Measurements from ENCODE around the gene DPYSL3.
A peak's percentile ranks its signal among the peaks of the same experiment; 100 is the strongest.

The DPYSL3 gene

DNA sequence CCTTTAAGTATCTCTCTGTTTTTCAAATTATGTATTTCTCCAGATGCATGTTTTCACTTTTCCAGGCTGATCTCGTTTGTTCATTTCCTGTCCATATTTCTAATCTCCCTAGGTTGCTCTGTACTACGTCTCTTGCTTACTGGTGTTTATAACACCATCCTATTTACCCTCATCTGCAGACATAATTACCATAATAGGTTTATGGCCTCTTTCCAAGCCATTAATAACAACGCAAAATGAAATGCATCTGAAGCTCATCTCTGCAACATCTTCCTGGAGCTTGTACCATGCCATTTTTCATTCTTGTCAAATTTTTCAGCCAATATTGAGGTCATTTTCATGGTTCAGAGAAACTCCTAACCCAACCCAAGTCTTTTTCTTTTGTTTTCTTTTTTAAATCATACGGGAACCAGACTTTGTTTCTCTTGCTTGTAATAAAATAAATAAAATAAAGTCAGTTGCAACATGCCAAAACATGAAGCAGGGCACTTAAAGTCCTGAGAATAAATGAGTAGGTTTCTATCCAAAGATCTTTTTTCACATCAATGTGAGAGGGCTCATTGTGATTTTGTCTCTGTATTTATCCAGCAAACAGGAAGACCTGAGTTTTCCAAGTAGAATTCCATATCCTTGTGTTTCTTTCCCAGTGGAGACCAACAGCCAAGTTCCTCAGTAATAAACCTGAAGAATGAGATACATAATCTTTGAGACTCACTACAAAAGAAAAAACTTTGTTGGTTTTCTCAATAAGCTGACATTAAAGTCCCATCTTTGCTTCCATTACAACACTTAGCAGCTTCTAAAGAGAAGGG, 37.0 kb downstream of the DPYSL3 start:
- DNase-seq: no peak

DNA sequence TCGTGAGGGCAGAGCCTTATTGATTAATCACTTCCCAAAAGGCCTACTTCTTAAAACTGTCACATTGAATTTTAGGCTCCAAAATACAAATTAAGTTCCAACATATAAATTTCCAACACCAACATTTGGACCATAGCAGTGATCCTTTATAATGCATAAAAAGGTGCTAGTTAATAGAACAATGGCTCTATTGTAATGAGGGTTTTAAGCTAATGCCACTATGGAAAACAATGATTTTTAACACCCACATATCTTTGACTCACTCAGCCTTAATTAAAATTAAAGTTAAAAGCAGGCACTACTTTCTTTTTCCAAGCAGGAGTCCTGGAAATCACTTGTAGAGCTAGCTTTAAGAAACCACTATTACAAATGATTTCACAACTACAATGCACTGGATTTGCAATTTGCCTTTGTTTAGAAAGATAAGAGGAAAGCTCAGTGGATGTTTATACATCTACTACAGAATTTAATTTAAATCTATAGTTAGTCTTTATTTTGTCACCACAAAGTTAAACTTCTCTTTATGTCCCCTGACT, 41.8 kb downstream of the DPYSL3 start:
- no peak for DNase-seq

DNA sequence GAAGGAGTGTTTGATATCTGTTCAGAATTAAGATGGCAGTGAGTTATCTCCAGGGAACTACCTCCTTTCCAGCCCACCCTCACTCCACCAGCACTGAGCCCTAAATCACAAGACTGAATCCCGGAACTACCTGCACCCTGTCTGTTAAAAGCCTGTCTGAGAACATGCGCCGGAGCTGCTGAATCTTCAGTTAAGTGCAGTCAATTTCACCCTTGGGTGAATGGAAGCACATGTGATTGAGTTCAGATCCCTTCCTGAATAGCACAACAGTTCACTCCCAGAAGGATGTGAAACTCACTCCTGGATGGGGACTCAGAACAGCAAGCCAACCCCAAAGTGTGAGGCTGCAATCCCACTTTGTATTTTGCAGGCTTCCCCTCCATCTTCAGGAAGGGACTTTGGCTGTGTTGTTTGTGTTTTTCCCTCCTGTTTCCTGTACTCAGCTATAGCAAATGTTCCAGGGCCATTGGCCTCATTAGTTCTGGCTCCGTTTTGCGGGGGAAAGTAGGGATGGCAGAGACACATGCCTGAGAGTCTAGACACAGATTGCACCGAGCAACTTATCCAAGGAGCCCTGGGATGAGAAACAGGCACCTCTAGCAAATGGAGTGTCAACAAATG, 43.4 kb downstream of the DPYSL3 start:
- DNase-seq: no peak

DNA sequence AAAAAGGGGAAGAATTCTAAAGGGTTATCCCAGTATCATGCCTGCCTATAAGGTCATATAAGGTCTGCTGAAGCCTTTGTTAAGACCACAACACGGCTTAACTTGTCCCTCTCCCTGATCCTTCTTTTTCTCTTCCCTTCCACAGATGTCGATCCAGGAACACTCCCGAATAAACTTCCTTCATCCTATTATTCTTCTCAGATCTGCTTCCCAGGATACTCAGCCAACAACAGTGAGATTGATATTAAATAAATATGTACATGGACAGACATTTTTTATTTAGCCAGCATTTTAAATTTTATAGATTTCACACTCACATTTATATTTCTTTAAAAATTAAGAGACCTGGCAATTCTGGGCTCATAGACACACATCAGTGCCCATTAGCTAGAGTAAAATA, 44.1 kb downstream of the DPYSL3 start:
- DNase-seq: no peak

DNA sequence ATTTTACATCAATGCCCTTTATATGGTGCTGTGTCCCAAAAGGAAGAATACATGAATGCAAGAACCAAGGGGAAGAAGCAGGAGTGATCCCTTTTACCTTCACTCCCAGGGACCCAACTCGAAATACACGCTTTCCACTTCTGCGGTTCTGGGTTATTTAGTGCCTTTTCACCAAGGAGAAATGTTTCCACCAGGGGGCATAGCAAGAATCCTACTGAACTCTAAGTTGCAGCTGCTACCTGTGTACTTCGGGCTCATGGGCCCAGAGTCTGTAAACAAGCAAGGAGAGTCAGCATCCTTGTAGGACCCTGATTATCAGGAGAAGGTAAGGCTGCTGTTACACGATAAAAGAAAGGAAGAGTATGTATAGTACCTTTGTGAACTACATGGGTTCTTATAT, 45.7 kb downstream of the DPYSL3 start:
- no peak for DNase-seq

DNA sequence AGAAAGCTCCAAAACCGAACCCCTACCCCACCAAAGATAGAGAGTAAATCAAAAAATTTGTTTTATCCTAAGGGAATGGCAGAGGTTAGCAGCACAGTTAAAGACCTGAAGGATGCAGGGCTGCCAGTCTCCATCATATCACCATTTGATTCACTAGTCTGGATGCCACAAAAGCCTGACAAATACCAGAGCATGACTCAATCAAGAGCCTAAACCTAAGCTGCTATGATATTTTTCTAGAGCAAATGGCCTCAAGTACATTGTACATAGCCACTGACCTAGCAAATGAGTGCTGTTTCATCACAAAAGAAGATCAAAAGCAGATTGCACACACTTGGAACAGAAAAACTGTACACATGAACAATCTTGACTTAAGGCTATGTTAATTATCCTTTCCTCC, 48.0 kb downstream of the DPYSL3 start:
- no peak for DNase-seq

DNA sequence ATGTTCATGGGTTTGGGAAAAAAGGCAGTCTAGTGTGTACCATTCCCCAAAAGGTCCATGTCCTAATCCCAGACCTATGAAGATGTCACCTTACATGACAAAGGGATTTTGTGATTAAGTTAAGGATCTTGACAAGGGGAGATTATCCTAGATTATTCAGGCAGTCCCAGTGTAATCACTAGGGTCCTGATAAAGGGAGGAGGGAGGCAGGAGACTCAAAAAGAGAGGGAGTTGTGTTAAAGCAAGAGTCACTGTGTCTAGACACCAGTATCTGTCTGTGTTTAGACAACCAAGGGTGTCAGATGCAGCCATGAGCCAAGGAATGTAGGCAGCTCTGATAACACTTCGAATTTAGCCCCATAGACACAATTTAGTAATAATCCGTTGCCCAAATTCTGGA, 49.5 kb downstream of the DPYSL3 start:
- no peak for DNase-seq

DNA sequence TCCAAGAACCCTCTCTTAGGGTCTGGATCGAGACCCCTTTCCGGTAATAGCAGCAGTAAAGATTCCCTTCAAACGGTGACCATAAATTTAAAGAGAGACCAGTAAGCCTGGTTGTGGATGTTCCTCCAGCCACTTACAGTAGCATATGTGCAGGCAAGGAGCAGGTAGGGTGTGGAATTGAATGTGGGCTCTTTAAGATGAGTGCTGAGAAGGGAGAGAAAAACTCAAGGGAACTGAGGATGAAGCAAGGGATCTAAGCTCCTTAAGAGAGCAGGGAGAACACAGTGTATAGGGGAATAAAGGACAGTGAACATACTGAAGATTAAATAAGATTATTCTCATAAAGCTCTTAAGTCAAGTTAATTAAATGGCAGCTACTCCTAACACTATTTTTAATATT, 51.3 kb downstream of the DPYSL3 start:
- DNase-seq: no peak

DNA sequence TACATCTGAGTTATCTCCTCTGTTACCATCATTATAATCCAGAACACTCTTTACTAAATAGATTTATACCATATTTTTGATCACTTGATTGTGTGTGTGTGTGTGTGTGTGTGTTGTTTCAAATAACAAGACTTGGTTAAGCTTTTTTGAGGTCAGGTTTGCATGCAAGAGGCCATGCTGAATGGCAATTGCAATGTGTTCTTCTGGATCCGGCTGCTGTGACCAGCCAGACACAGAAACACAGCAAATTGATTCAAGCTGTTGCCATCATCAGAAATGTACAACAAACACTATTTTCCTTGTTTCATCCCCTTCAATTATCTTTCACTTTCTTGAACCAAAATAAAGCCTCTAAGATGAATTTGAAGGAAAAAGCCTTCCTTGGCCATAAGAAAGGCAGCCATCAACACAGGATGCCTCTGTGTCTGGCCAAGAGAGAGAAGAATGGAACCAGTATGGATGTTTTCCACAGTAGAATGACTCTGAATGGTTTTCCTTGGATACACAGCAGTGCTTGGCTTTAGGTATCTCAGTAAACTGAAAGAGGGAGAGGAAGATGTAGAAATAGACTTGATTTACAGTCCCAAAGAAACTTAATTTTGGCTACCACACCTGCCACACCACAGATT, 53.9 kb downstream of the DPYSL3 start:
- no peak for DNase-seq

DNA sequence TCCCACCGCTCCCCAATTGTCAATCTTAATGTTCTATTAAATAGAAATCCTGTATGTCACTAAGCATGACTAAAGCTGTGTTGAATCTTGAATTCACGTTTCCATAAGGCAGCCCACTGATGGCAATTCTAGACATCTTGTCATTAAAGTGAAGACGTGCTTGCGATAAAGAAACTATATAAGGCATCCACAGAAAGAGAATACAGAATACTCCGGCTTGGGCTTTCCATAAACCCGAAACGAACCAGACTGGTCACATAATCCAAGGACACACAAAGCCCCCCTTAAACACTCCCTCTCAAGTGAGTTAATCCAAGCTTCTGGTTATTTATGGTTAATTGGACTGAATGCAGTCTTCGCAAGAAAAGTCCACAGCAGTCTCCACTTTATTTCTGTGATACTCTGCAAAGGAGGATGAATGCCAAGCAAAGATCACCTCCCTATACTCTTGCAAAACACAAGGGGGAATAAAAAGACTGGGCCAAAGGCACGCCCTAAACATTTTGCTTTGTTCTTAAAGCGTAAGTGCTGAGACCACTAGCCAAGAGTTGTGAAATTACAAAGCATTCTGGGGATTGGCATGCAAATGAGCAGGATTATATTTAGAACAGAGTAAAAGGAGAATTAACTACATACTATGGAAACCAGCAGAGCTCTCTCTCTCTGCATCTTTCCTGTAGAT, 54.7 kb downstream of the DPYSL3 start:
- no peak for DNase-seq

DNA sequence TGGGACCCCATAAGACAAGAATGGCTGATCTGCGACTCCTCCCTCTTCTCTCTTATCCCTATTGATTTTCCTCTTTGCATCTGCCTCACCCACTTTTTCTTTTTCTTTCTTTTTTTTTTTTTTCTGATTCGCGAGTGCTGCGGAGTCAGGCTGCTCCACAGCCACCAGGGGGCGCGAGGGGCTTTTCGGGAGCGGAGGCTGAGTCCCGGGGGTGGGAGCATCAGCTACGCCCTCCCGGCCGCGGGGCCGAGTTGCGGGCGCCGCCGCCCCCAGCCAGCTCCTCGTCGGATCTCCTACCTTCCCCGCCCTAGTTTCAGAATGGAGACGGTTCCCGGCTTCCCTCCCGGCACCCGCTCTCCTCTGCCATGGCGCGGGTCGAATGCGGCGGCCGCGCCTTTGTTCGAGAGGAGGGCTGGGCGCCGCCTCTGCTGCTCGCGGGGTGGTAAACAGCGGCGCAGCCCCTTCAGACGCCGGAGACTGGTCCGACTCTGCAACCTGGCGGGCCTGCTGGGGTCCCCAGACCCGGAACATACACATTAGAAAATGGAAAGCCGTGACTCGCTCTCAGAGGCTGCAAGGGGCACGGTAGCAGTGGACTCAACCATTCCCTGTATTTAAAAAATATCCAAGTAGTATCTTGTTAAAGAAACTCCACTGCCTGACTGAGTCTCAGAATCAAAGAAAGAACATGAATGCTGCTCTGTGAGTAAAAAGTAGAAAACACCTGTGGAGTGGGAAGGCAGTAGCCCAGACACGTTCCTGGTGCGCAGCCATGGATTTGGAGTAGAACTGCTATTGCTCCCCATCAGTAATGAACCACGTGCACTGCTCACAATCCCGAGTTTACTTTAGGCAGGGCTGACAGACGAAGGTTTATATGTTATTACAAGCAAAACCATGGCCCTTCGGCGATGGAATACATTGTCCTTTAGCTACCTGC, 55.7 kb downstream of the DPYSL3 start:
- peak; percentile 55 for DNase-seq

DNA sequence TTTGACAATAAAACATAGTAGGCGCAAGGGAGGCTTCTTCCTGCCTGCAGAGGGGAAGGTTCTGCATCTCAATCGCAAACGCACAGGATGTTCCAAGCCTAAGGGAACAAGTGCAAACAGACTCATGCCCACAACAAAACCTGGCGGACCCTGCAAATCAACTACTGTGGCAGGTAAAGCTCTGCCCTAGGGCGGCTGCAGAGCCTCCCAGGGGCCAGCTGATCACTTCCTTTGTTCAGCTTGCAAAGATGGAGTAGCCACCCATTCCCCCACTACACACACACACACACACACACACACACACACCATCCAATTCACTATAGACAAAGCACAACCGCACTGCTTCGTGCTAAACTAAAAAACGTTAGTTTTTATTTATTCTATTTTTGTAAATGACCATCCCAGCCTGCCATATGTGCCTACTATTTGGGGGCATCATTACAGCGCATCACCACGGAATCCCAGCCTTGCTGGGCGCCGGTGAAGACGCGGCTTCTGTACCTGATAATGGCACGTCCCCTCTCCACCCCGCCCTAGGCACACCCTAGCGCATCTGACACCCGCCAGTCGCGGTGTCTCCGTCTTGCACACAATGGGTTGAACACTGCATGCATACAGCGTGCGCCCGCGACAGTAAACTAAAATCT, 57.6 kb downstream of the DPYSL3 start:
- DNase-seq: no peak

DNA sequence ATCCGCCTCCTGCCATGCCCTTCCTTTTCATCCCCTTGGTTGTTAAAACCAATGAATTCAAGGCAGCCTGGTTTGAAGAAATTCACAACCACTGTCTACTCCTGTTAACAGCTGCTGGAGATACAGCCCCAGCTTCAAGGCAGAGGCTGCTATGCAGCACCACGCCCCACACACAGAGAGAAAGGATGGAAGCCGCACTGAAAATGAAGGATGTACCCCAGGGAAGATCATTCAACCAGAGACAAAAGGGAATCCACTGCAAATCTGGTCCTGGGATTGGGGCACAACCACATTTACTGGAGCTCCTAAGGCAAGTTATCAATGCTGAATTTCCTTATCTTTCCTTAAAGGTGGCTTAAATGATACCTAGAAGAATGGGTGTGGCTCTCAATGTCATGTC, 58.7 kb downstream of the DPYSL3 start:
- no peak for DNase-seq

DNA sequence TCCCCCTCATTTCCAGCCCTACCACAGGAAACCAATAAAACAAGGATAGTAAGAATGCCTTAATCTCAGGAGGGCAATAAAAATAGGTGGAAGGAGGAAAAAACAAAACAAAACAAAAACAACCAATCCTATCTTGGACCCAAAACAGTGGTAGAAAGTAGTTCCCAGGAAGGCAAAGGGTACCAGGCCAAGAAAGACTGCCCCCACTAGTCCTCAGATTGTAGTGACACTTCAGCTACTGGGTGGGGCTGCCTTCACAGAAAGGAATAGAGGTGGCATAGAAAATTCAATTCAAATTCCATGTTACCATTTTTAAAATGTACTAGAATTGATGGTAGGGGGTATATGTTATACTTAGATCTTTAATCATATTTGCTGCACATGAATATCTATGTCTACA, 59.3 kb downstream of the DPYSL3 start:
- no peak for DNase-seq

DNA sequence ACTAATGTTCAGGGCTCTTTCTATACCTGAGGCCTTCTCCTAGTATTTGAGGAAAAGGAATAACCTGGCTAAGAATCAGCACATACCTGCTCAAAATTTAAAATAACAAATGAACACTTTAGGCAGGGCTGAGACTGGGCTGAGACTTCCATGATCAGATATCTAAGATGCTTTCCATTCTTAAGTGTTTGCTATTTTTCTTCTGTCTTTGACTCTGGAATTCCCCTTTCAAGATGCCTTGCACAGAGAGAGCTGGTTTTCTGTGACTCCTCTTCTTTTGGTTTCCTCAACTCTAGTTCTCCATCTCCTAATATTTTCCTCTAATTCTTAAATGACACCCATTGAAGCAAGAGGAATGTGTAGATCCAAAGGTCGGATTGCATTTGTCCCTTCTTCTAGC, 61.1 kb downstream of the DPYSL3 start:
- no peak for DNase-seq

DNA sequence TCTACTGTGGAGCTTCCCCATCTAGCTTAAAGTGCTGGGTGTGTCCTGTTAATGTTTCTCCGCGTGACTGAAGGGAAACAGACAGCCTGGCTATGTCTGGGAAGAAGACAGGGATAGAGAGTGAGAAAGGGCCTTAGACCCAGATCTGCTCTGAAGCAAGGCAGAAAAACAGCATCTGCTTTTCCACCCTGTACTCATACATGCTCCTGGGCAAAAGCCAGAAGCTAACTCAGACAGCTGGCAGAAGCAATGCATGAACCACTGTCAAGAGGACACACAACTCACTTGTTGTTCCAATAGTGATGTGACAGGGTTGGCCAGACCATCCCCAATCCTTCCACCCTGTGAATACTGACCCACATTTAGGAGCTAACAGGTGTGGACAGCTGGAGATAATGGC, 63.3 kb downstream of the DPYSL3 start:
- DNase-seq: no peak

DNA sequence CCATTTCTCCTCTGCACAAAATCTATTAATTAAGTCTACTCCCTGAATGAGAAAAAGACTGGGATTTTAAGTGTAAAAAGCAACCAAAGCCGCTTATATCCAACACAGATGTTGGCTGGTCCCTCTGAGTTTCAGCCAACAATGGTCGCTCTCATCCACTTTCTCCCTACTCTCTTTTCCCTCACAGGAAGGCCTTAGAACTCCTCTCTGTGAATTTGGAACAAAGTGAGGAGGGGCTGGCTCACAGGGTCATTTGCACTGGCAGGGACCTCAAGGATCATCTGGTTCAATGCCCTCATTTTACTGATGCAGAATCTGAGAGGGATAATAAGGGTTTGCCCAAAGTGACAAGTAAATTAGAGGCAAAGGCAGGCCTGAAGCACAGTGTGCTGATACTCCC, 64.0 kb downstream of the DPYSL3 start:
- no peak for DNase-seq

DNA sequence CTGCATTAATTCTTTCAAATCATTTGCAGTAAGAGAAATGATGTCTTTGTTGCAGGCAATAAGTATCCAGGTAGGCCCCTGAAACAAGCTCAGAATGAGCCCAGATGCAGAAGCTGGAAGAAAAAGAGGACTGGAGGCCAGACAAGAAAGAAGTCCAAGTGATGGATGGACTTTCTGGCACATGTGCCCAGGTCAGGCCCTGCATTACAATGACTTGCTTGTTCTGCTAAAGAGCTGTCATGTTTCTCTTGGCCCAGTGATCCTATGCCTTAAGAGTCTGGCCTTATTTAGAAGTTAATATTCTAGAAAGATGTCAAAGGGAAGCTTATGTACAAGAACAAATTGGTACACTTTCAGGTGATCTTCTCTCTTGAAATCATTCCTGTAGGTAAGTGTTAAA, 64.8 kb downstream of the DPYSL3 start:
- DNase-seq: no peak

DNA sequence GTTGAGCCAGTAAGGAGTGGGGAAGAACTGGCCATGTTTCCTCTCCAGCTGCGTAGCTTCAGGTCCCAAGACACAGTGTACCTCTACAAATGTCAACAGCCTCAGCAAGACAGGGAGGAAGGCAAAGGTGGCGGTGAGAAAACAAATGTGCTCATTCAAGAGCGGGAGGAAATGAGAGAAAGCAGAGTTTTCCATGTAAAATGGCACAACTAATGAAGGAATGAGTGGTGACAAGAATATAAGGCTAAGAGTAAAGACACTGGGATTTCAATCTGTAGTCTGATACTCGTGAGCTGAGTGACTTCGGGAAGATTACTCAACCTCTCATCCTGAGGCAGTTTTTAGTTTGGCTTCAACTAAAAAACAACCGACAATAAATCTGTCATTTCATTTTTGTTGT, 67.6 kb downstream of the DPYSL3 start:
- DNase-seq: no peak

DNA sequence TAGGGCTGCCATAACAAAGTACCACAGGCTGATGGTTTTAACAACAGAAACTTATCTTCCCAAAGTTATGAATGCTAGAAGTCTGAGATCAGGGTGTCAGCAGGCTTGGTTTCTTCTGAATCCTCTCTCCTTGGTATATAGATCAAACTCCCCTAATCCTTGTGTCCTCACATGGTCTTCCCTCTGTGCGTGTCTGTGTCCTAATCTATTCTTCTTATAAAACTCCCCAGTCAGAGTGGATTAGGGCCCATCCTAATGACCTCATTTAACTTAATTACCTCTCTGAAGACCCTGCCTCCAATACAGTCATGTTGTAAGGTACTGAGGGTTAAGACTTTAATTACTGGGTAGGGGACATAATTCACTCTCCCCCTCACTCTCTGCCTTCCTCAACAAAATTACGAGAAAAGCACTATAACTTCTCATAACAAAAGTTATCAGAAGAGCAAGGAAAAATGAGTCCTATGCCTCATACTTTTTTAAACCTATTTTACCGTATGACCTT, 68.6 kb downstream of the DPYSL3 start:
- no peak for DNase-seq

DNA sequence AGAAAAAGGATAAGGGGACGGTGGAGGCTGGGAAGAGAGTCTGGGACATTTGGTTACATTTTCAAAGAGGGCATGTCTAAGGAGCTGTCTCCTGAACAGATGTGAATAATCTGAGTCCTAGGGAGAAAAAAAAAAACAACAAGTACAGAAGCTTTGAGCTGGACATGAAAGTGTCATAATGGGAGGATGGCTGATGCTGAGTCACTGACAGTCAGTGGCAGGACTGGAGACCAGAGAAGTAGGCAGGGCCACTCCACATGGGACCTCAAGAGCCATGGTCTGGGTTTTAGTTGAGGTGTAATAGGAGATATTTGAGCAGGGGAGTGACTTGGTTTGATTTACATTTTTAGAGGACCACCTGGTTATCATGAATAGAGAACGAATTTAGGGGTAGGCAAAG, 70.6 kb downstream of the DPYSL3 start:
- no peak for DNase-seq

DNA sequence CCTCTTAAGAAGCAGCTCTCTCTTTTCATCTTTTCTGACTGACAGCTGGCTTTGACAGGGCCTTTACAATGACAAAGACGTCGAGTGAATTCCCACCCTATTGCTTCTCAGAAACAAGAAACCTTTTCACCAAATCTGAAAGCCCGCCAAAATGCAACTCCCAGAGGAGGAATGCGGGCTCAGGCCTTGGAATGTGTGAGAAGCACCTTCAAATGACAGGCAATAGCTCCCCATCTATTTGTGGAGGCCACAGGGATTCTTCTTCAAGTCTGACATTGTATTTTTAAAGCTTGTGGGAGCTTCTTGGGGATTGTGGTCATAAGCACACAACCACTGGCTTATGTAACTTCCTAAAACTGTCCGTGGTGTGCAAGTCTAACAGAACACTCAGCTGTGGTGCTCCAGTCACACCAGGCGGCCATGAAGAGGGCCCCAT, 72.7 kb downstream of the DPYSL3 start:
- DNase-seq: no peak

Measured in CD4-positive, alpha-beta T cell treated with Interferon gamma for 1 hour (primary cell).